ENCODE results near the gene LRRC40.
"Not testable (repeated sequence)": the region's sequence is repeated elsewhere in the genome, so short reads cannot be mapped to it uniquely, and the experiment has no call there.

- not testable (repeated sequence) for TF ChIP-seq POLR2AphosphoS5 (IDR thresholded peaks at IDR 0.05; ENCODE audit: low read depth, low read length); POLR2A (IDR thresholded peaks at IDR 0.05; ENCODE audit: borderline replicate concordance, extremely low read depth, insufficient read depth, insufficient read length); EGR1 (IDR thresholded peaks at IDR 0.05; ENCODE audit: low read depth); ZNF274 (IDR thresholded peaks at IDR 0.05; ENCODE audit: low read depth, low read length); CTCF (IDR thresholded peaks at IDR 0.05 in 2 of 3, conservative IDR thresholded peaks at IDR 0.05 in 1 of 3; ENCODE audit: borderline replicate concordance in 1 of 3, insufficient read depth in 1 of 3, low read depth in 2 of 3, low read length in 2 of 3)
Measured at GRCh38 chr1:70206833-70207232, 1.5 kb upstream of the LRRC40 start.
